Thyroid gland (tissue), 4 donors: ENCODE data around the gene HHLA2.

Experiments used
- CTCF ChIP-seq, 6 experiments: fragments of 200-600 bp in 3 of 6; fragments of 450-650 bp in 3 of 6; sonication (generic) in 3 of 6; IDR thresholded peaks; one replicate each; pipeline ENCODE4 v1.5.1; 2016 to 2019; ENCODE audit warnings: antibody characterized with exemption in 6 of 6, mild to moderate bottlenecking in 2 of 6, inconsistent platforms in 1 of 6, moderate library complexity in 1 of 6
- POLR2A ChIP-seq, 2 donors: fragments of 450-650 bp; IDR thresholded peaks; one replicate each; pipeline ENCODE4 v1.6.1; 2017; ENCODE audit warnings: antibody characterized with exemption in 2 of 2, mild to moderate bottlenecking in 2 of 2, moderate library complexity in 1 of 2

GRCh38 chr3:108281670-108282069, 14.7 kb upstream of the HHLA2 start:
- no peak for TF ChIP-seq CTCF (IDR thresholded peaks at IDR 0.05)
- TF ChIP-seq POLR2A (IDR thresholded peaks at IDR 0.05): no peak
